Measurements from ENCODE around the gene KL. TPM values are rescaled to one million over a fixed set of nuclear protein-coding genes. Genes with fewer than 3 reads are reported as not detected.

Gene KL
- total RNA-seq, 5 donors from 2014 or later (not counting 1 experiment from before 2014, with no cell fraction given) = 0.12 to 0.20 (median 0.16) TPM; not detected in 1

GRCh38 chr13:32976912-32977311, 39.3 kb upstream of the KL start:
- ChIA-PET POLR2A (no interaction called here), CTCF (interaction anchor here in 1 of 2 donors (0.7 kb wide), 1 partner anchor 586 kb away, joined by 5 read pairs; no protein-coding TSS in a partner anchor)
- peaks cover 5 to 7% of the 10 kb centered on the region in 2 donors for H3K27me3 Mint-ChIP-seq
- no peaks in the 10 kb centered on the region for H3K4me1 Mint-ChIP-seq
- Histone ChIP-seq H3K27ac (ENCODE audit: low read length) (no peak overlapping the region), H3K4me1 (ENCODE audit: control insufficient read depth in 1 of 2, extremely low read depth in 1 of 2, insufficient read depth in 2 of 2, low read length in 2 of 2) (no peaks in the 10 kb centered on the region), H3K27me3 (replicated peaks in 1 of 2; ENCODE audit: control insufficient read depth in 2 of 2, extremely low read depth in 1 of 2, insufficient read depth in 2 of 2, low read length in 1 of 2) (peaks cover 0 to 4% of the 10 kb centered on the region in 2 experiments), H3K4me3 (ENCODE audit: control insufficient read depth in 1 of 2, extremely low read depth in 1 of 2, low read length in 1 of 2) (no peak overlapping the region), H3K36me3 (ENCODE audit: control insufficient read depth in 2 of 2, extremely low read depth in 1 of 2, insufficient read depth in 1 of 2, low read length in 1 of 2) (no peaks in the 10 kb centered on the region), H3K9me3 (no peaks in the 10 kb centered on the region)
- ATAC-seq (replicated peaks in 1 of 4) (no peak), DNase-seq (no peak)
- no CpG with 5 or more reads among the region's 2 CpGs for WGBS (ENCODE audit: insufficient coverage)
- no peak overlapping the region for H3K27ac Mint-ChIP-seq
- H3K36me3 Mint-ChIP-seq = no peaks in the 10 kb centered on the region
- no peak overlapping the region for H3K4me3 Mint-ChIP-seq
- peaks cover 0 to 3% (median 0%) of the 10 kb centered on the region in 3 donors for H3K9me3 Mint-ChIP-seq

- Mint-ChIP-seq H3K9me3 (peaks cover 0 to 3% (median 0%) of the 10 kb centered on the region in 3 donors), H3K36me3 (no peaks in the 10 kb centered on the region), H3K27ac (no peak overlapping the region), H3K4me3 (no peak overlapping the region), H3K4me1 (no peaks in the 10 kb centered on the region), H3K27me3 (peaks cover 5 to 7% of the 10 kb centered on the region in 2 donors)
- DNase-seq (no peak), ATAC-seq (replicated peaks in 1 of 4) (no peak)
- H3K27ac ChIP-seq (ENCODE audit: low read length) = no peak overlapping the region
- peaks cover 0 to 4% of the 10 kb centered on the region in 2 experiments for H3K27me3 ChIP-seq (replicated peaks in 1 of 2; ENCODE audit: control insufficient read depth in 2 of 2, extremely low read depth in 1 of 2, insufficient read depth in 2 of 2, low read length in 1 of 2)
- H3K36me3 ChIP-seq (ENCODE audit: control insufficient read depth in 2 of 2, extremely low read depth in 1 of 2, insufficient read depth in 1 of 2, low read length in 1 of 2) = no peaks in the 10 kb centered on the region
- CTCF ChIA-PET = interaction anchor here in 1 of 2 donors (0.7 kb wide), 1 partner anchor 586 kb away, joined by 5 read pairs; no protein-coding TSS in a partner anchor
- H3K9me3 ChIP-seq = no peaks in the 10 kb centered on the region
- WGBS (ENCODE audit: insufficient coverage) = 93% methylated on average over 5 of the region's 7 CpGs
- H3K4me3 ChIP-seq (ENCODE audit: control insufficient read depth in 1 of 2, extremely low read depth in 1 of 2, low read length in 1 of 2) = no peak overlapping the region
- POLR2A ChIA-PET = no interaction called here
- H3K4me1 ChIP-seq (ENCODE audit: control insufficient read depth in 1 of 2, extremely low read depth in 1 of 2, insufficient read depth in 2 of 2, low read length in 2 of 2) = no peaks in the 10 kb centered on the region
These were observed 38.9 kb upstream of the KL start for GRCh38 chr13:32977321-32977720.

- Histone ChIP-seq H3K4me3 (ENCODE audit: control insufficient read depth in 1 of 2, extremely low read depth in 1 of 2, low read length in 1 of 2) (no peak overlapping the region), H3K36me3 (ENCODE audit: control insufficient read depth in 2 of 2, extremely low read depth in 1 of 2, insufficient read depth in 1 of 2, low read length in 1 of 2) (no peaks in the 10 kb centered on the region), H3K9me3 (no peaks in the 10 kb centered on the region), H3K27ac (ENCODE audit: low read length) (no peak overlapping the region), H3K27me3 (replicated peaks in 1 of 2; ENCODE audit: control insufficient read depth in 2 of 2, extremely low read depth in 1 of 2, insufficient read depth in 2 of 2, low read length in 1 of 2) (peaks cover 0 to 4% of the 10 kb centered on the region in 2 experiments), H3K4me1 (ENCODE audit: control insufficient read depth in 1 of 2, extremely low read depth in 1 of 2, insufficient read depth in 2 of 2, low read length in 2 of 2) (no peaks in the 10 kb centered on the region)
- Mint-ChIP-seq H3K27ac (no peak overlapping the region), H3K27me3 (peaks cover 5 to 7% of the 10 kb centered on the region in 2 donors), H3K4me1 (no peaks in the 10 kb centered on the region), H3K4me3 (no peak overlapping the region), H3K9me3 (peaks cover 0 to 3% (median 0%) of the 10 kb centered on the region in 3 donors), H3K36me3 (no peaks in the 10 kb centered on the region)
- ATAC-seq (replicated peaks in 1 of 4) = no peak
- CTCF ChIA-PET = no interaction called here
- POLR2A ChIA-PET = no interaction called here
- WGBS (ENCODE audit: insufficient coverage) = 89% methylated on average over 3 of the region's 4 CpGs
- no peak for DNase-seq
These were observed 37.9 kb upstream of the KL start for GRCh38 chr13:32978278-32978677.

GRCh38 chr13:32983058-32983457, 33.2 kb upstream of the KL start:
- no peak overlapping the region for H3K27ac ChIP-seq (ENCODE audit: low read length)
- no peaks in the 10 kb centered on the region for H3K4me1 ChIP-seq (ENCODE audit: control insufficient read depth in 1 of 2, extremely low read depth in 1 of 2, insufficient read depth in 2 of 2, low read length in 2 of 2)
- Mint-ChIP-seq H3K4me1 (no peaks in the 10 kb centered on the region), H3K9me3 (peaks cover 0 to 10% (median 0%) of the 10 kb centered on the region in 3 donors), H3K27me3 (peaks cover 3 to 7% of the 10 kb centered on the region in 2 donors), H3K4me3 (no peak overlapping the region), H3K36me3 (no peaks in the 10 kb centered on the region), H3K27ac (no peak overlapping the region)
- no CpG with 5 or more reads among the region's 3 CpGs for WGBS (ENCODE audit: insufficient coverage)
- H3K4me3 ChIP-seq (ENCODE audit: control insufficient read depth in 1 of 2, extremely low read depth in 1 of 2, low read length in 1 of 2) = no peak overlapping the region
- H3K36me3 ChIP-seq (ENCODE audit: control insufficient read depth in 2 of 2, extremely low read depth in 1 of 2, insufficient read depth in 1 of 2, low read length in 1 of 2) = no peaks in the 10 kb centered on the region
- no peak for ATAC-seq (replicated peaks in 1 of 4)
- H3K27me3 ChIP-seq (replicated peaks in 1 of 2; ENCODE audit: control insufficient read depth in 2 of 2, extremely low read depth in 1 of 2, insufficient read depth in 2 of 2, low read length in 1 of 2) = peaks cover 0 to 11% of the 10 kb centered on the region in 2 experiments
- DNase-seq = no peak
- H3K9me3 ChIP-seq = no peaks in the 10 kb centered on the region
- POLR2A ChIA-PET = no interaction called here
- CTCF ChIA-PET = no interaction called here

GRCh38 chr13:32984857-32985626, 31.2 kb upstream of the KL start:
- Histone ChIP-seq H3K4me3 (ENCODE audit: control insufficient read depth in 1 of 2, extremely low read depth in 1 of 2, low read length in 1 of 2) (no peak overlapping the region), H3K27me3 (replicated peaks in 1 of 2; ENCODE audit: control insufficient read depth in 2 of 2, extremely low read depth in 1 of 2, insufficient read depth in 2 of 2, low read length in 1 of 2) (peaks cover 0 to 9% of the 10 kb centered on the region in 2 experiments), H3K27ac (ENCODE audit: low read length) (no peak overlapping the region), H3K9me3 (no peaks in the 10 kb centered on the region), H3K4me1 (ENCODE audit: control insufficient read depth in 1 of 2, extremely low read depth in 1 of 2, insufficient read depth in 2 of 2, low read length in 2 of 2) (no peaks in the 10 kb centered on the region), H3K36me3 (ENCODE audit: control insufficient read depth in 2 of 2, extremely low read depth in 1 of 2, insufficient read depth in 1 of 2, low read length in 1 of 2) (no peaks in the 10 kb centered on the region)
- ChIA-PET POLR2A (no interaction called here), CTCF (no interaction called here)
- H3K9me3 Mint-ChIP-seq = peaks cover 0 to 10% (median 0%) of the 10 kb centered on the region in 3 donors
- WGBS (ENCODE audit: insufficient coverage) = 81% methylated on average over 8 of the region's 10 CpGs
- peaks cover 3 to 4% of the 10 kb centered on the region in 2 donors for H3K27me3 Mint-ChIP-seq
- H3K4me1 Mint-ChIP-seq = peaks cover 0 to 6% (median 4%) of the 10 kb centered on the region in 3 donors
- H3K4me3 Mint-ChIP-seq = no peak overlapping the region
- no peak for ATAC-seq (replicated peaks in 1 of 4)
- no peaks in the 10 kb centered on the region for H3K36me3 Mint-ChIP-seq
- no peak for DNase-seq
- H3K27ac Mint-ChIP-seq = no peak overlapping the region

- 95% methylated on average over 7 of the region's 8 CpGs for WGBS (ENCODE audit: insufficient coverage)
- Histone ChIP-seq H3K4me3 (ENCODE audit: control insufficient read depth in 1 of 2, extremely low read depth in 1 of 2, low read length in 1 of 2) (no peak overlapping the region), H3K4me1 (ENCODE audit: control insufficient read depth in 1 of 2, extremely low read depth in 1 of 2, insufficient read depth in 2 of 2, low read length in 2 of 2) (no peaks in the 10 kb centered on the region), H3K27me3 (replicated peaks in 1 of 2; ENCODE audit: control insufficient read depth in 2 of 2, extremely low read depth in 1 of 2, insufficient read depth in 2 of 2, low read length in 1 of 2) (peaks cover 0 to 9% of the 10 kb centered on the region in 2 experiments), H3K27ac (ENCODE audit: low read length) (no peak overlapping the region), H3K36me3 (ENCODE audit: control insufficient read depth in 2 of 2, extremely low read depth in 1 of 2, insufficient read depth in 1 of 2, low read length in 1 of 2) (no peaks in the 10 kb centered on the region), H3K9me3 (no peaks in the 10 kb centered on the region)
- peaks cover 5 to 7% of the 10 kb centered on the region in 2 donors for H3K27me3 Mint-ChIP-seq
- H3K9me3 Mint-ChIP-seq = peaks cover 0 to 10% (median 0%) of the 10 kb centered on the region in 3 donors
- POLR2A ChIA-PET = no interaction called here
- no peak overlapping the region for H3K4me3 Mint-ChIP-seq
- ATAC-seq (replicated peaks in 1 of 4) = no peak
- no peak overlapping the region for H3K27ac Mint-ChIP-seq
- no peak for DNase-seq
- peaks cover 0 to 6% (median 4%) of the 10 kb centered on the region in 3 donors for H3K4me1 Mint-ChIP-seq
- CTCF ChIA-PET = no interaction called here
- H3K36me3 Mint-ChIP-seq = no peaks in the 10 kb centered on the region
These were observed 29.7 kb upstream of the KL start for GRCh38 chr13:32986552-32986951.

Measured in T-cell (primary cell).